Trophoblast cell (in vitro differentiated cells and primary cell): ENCODE measurements around the gene PPP1R1C.

Source experiments
- DNase-seq, 2 donors: peaks; one replicate each; pipeline ENCODE4 v3.0.0-alpha.2; 2016
- H2AFZ ChIP-seq: 2 replicates; pipeline ENCODE4 v1.6.1; 2013; ENCODE audit warnings: low read length, moderate library complexity, mild to moderate bottlenecking; ENCODE audit not compliant: insufficient read depth, poor library complexity
- H2AK5ac ChIP-seq: 2 replicates; pipeline ENCODE4 v1.6.1; 2013; ENCODE audit warnings: mild to moderate bottlenecking, low read length
- H2BK120ac ChIP-seq: 2 replicates; pipeline ENCODE4 v1.6.1; 2013; ENCODE audit warnings: low read length, mild to moderate bottlenecking, moderate library complexity; ENCODE audit not compliant: insufficient read depth, poor library complexity
- H2BK12ac ChIP-seq: 2 replicates; pipeline ENCODE4 v1.6.1; 2013; ENCODE audit warnings: mild to moderate bottlenecking, low read length, moderate library complexity
- H2BK5ac ChIP-seq: 2 replicates; pipeline ENCODE4 v1.6.1; 2013; ENCODE audit warnings: low read length, low read depth, moderate library complexity, mild to moderate bottlenecking; ENCODE audit not compliant: poor library complexity
- H3K14ac ChIP-seq: 2 replicates; pipeline ENCODE4 v1.6.1; 2013; ENCODE audit warnings: mild to moderate bottlenecking, low read length
- H3K18ac ChIP-seq: 2 replicates; pipeline ENCODE4 v1.6.1; 2013; ENCODE audit warnings: mild to moderate bottlenecking, low read length
- H3K23ac ChIP-seq: 2 replicates; pipeline ENCODE4 v1.6.1; 2013; ENCODE audit warnings: low read length
- H3K27ac ChIP-seq: 2 replicates; pipeline ENCODE4 v1.5.1; 2013; ENCODE audit warnings: low read depth, mild to moderate bottlenecking, inconsistent platforms, low read length, moderate library complexity
- H3K27me3 ChIP-seq: 2 replicates; pipeline ENCODE4 v1.6.1; 2013; ENCODE audit warnings: inconsistent platforms, mild to moderate bottlenecking, low read length, moderate library complexity; ENCODE audit not compliant: insufficient read depth
- H3K36me3 ChIP-seq, 2 experiments: 1 replicate in 1 of 2; 2 replicates in 1 of 2; pipeline ENCODE4 v1.6.1; 2013; ENCODE audit warnings: low read length in 2 of 2, mild to moderate bottlenecking in 2 of 2, moderate library complexity in 1 of 2; ENCODE audit not compliant: insufficient read depth in 2 of 2, control insufficient read depth in 1 of 2
- H3K4ac ChIP-seq: 2 replicates; pipeline ENCODE4 v1.6.1; 2013; ENCODE audit warnings: low read depth, mild to moderate bottlenecking, low read length, moderate library complexity
- H3K4me1 ChIP-seq, 2 experiments: 1 replicate in 1 of 2; 2 replicates in 1 of 2; pipeline ENCODE4 v1.6.1; 2013; ENCODE audit warnings: low read length in 2 of 2, mild to moderate bottlenecking in 2 of 2, moderate library complexity in 1 of 2; ENCODE audit not compliant: insufficient read depth in 2 of 2, control insufficient read depth in 1 of 2
- H3K4me2 ChIP-seq: 2 replicates; pipeline ENCODE4 v1.6.1; 2013; ENCODE audit warnings: inconsistent platforms, mild to moderate bottlenecking, low read length, moderate library complexity
- H3K4me3 ChIP-seq: 2 replicates; pipeline ENCODE4 v1.5.1; 2013; ENCODE audit warnings: mild to moderate bottlenecking, low read depth, low read length, inconsistent platforms
- H3K79me1 ChIP-seq: one replicate; pipeline ENCODE4 v1.6.1; 2013; ENCODE audit warnings: low read length
- H3K79me2 ChIP-seq: 2 replicates; pipeline ENCODE4 v1.6.1; 2013; ENCODE audit warnings: low read length, mild to moderate bottlenecking; ENCODE audit not compliant: control insufficient read depth, insufficient read depth, poor library complexity
- H3K9ac ChIP-seq: 2 replicates; pipeline ENCODE4 v1.6.1; 2013; ENCODE audit warnings: mild to moderate bottlenecking, low read length
- H3K9me3 ChIP-seq: 2 replicates; pipeline ENCODE4 v1.6.1; 2013; ENCODE audit warnings: low read depth, mild to moderate bottlenecking, control low read depth, inconsistent platforms, low read length; ENCODE audit not compliant: insufficient read depth
- H4K12ac ChIP-seq: 2 replicates; pipeline ENCODE4 v1.6.1; 2013; ENCODE audit warnings: low read depth, mild to moderate bottlenecking, low read length, moderate library complexity
- H4K8ac ChIP-seq: 2 replicates; pipeline ENCODE4 v1.6.1; 2013; ENCODE audit warnings: low read depth, mild to moderate bottlenecking, low read length, moderate library complexity
- H4K91ac ChIP-seq: one replicate; pipeline ENCODE4 v1.6.1; 2013; ENCODE audit warnings: low read depth, mild to moderate bottlenecking, low read length, moderate library complexity
- WGBS: extraction: QIAGEN DNeasy Blood & Tissue Kit; methylation state at CpG from one replicate; pipeline ENCODE4 v1.1.7; 2013; ENCODE audit warnings: missing lambda C conversion rate; ENCODE audit not compliant: insufficient read length, insufficient coverage; ENCODE audit errors: extremely low coverage; 5-methylcytosine and 5-hydroxymethylcytosine counted together

PPP1R1C gene

GRCh38 chr2:182163878-182164277, 178.2 kb downstream of the PPP1R1C start:
- no peak overlapping the region for H2BK5ac ChIP-seq
- WGBS: no CpG with 5 or more reads among the region's 3 CpGs

GRCh38 chr2:182164686-182165085, 179.0 kb downstream of the PPP1R1C start:
- no peak overlapping the region for H3K9ac ChIP-seq
- no peak overlapping the region for H3K4ac ChIP-seq
- H3K36me3 ChIP-seq: no peaks in the 10 kb centered on the region
- H3K79me2 ChIP-seq: no peaks in the 10 kb centered on the region
- H2BK120ac ChIP-seq: no peak overlapping the region
- H3K27ac ChIP-seq: no peak overlapping the region
- no peak overlapping the region for H3K4me2 ChIP-seq
- no peaks in the 10 kb centered on the region for H3K4me1 ChIP-seq
- no CpG with 5 or more reads among the region's 1 CpG for WGBS
- no peak overlapping the region for H2BK5ac ChIP-seq
- H2AK5ac ChIP-seq: no peak overlapping the region
- H3K4me3 ChIP-seq: no peak overlapping the region
- DNase-seq: no peak
- no peak overlapping the region for H4K91ac ChIP-seq
- no peak overlapping the region for H4K12ac ChIP-seq
- no peak overlapping the region for H3K18ac ChIP-seq
- H3K79me1 ChIP-seq: no peaks in the 10 kb centered on the region
- no peaks in the 10 kb centered on the region for H3K27me3 ChIP-seq
- H3K9me3 ChIP-seq: no peaks in the 10 kb centered on the region
- no peak overlapping the region for H4K8ac ChIP-seq
- H2BK12ac ChIP-seq: no peak overlapping the region
- no peak overlapping the region for H2AFZ ChIP-seq
- H3K23ac ChIP-seq: no peak overlapping the region
- no peak overlapping the region for H3K14ac ChIP-seq

More at GRCh38 chr2:182163878-182164277, 178.2 kb downstream of the PPP1R1C start:
- Histone ChIP-seq H2BK12ac (no peak overlapping the region), H3K18ac (no peak overlapping the region), H3K79me2 (no peaks in the 10 kb centered on the region), H3K27me3 (no peaks in the 10 kb centered on the region), H3K4me3 (no peak overlapping the region), H3K27ac (no peak overlapping the region), H3K4ac (no peak overlapping the region), H3K4me1 (no peaks in the 10 kb centered on the region), H4K91ac (no peak overlapping the region), H2BK120ac (no peak overlapping the region), H2AK5ac (no peak overlapping the region), H4K8ac (no peak overlapping the region), H3K9ac (no peak overlapping the region), H3K9me3 (no peaks in the 10 kb centered on the region), H3K79me1 (no peaks in the 10 kb centered on the region), H4K12ac (no peak overlapping the region), H3K4me2 (no peak overlapping the region), H3K23ac (no peak overlapping the region), H3K14ac (no peak overlapping the region), H2AFZ (no peak overlapping the region), H3K36me3 (no peaks in the 10 kb centered on the region)
- no peak for DNase-seq

GRCh38 chr2:182165202-182165601, 179.5 kb downstream of the PPP1R1C start:
- no peak overlapping the region for H3K4ac ChIP-seq
- no peaks in the 10 kb centered on the region for H3K27me3 ChIP-seq
- H3K36me3 ChIP-seq: no peaks in the 10 kb centered on the region
- no peak overlapping the region for H2BK5ac ChIP-seq
- no peak for DNase-seq
- H2AK5ac ChIP-seq: no peak overlapping the region
- no peak overlapping the region for H3K27ac ChIP-seq
- H3K79me2 ChIP-seq: no peaks in the 10 kb centered on the region
- H3K9me3 ChIP-seq: no peaks in the 10 kb centered on the region
- no peak overlapping the region for H3K23ac ChIP-seq
- no CpG with 5 or more reads among the region's 2 CpGs for WGBS
- H4K8ac ChIP-seq: no peak overlapping the region
- H3K79me1 ChIP-seq: no peaks in the 10 kb centered on the region
- no peak overlapping the region for H2BK120ac ChIP-seq
- no peak overlapping the region for H4K12ac ChIP-seq
- no peak overlapping the region for H3K18ac ChIP-seq
- no peak overlapping the region for H4K91ac ChIP-seq
- no peak overlapping the region for H3K9ac ChIP-seq
- H3K4me3 ChIP-seq: no peak overlapping the region
- no peak overlapping the region for H3K4me2 ChIP-seq
- no peak overlapping the region for H3K14ac ChIP-seq
- no peaks in the 10 kb centered on the region for H3K4me1 ChIP-seq
- no peak overlapping the region for H2BK12ac ChIP-seq
- H2AFZ ChIP-seq: no peak overlapping the region

GRCh38 chr2:182166406-182166805, 180.8 kb downstream of the PPP1R1C start:
- Histone ChIP-seq H2BK12ac (no peak overlapping the region), H2AK5ac (no peak overlapping the region), H3K18ac (no peak overlapping the region), H3K14ac (no peak overlapping the region), H4K91ac (no peak overlapping the region), H3K4me3 (no peak overlapping the region), H4K12ac (no peak overlapping the region), H2AFZ (no peak overlapping the region), H3K27me3 (no peaks in the 10 kb centered on the region), H3K27ac (no peak overlapping the region), H3K23ac (no peak overlapping the region), H3K79me2 (no peaks in the 10 kb centered on the region), H4K8ac (no peak overlapping the region), H2BK120ac (no peak overlapping the region), H3K4me2 (no peak overlapping the region), H3K4ac (no peak overlapping the region), H3K79me1 (no peaks in the 10 kb centered on the region), H3K9ac (no peak overlapping the region), H3K9me3 (no peaks in the 10 kb centered on the region), H3K36me3 (no peaks in the 10 kb centered on the region), H2BK5ac (no peak overlapping the region), H3K4me1 (no peaks in the 10 kb centered on the region)
- no CpG with 5 or more reads among the region's 2 CpGs for WGBS
- DNase-seq: no peak
